K562 (cell line): Measurements from ENCODE around the gene CTDSPL. TPM values are rescaled to one million over a fixed set of nuclear protein-coding genes. Genes with fewer than 3 reads are reported as not detected.

Experiments
- ATAC-seq: fragments of 200-7000 bp; cut with Tn5 transposase; 3 replicates; pipeline ENCODE4 v1.9.1; 2020; ENCODE audit warnings: moderate library complexity
- BruUV-seq: library from RNA; stranded (reverse); fragments of 400-500 nt; replicated peaks from 2 replicates; lab custom pipeline; 2021; lab: Mats Ljungman, UMichigan
- CTCF ChIA-PET: fragments of 300-600 bp; formaldehyde crosslinking; extraction: SDS; loops from one replicate; lab custom pipeline; 2021; ENCODE audit warnings: low intra/inter-chr PET ratio; lab: Yijun Ruan, JAX
- POLR2A ChIA-PET: fragments of 300-600, 350-650 bp; sonication (Branson Sonifier 250); formaldehyde crosslinking; extraction: SDS; loops from one replicate; lab custom pipeline; 2021; ENCODE audit warnings: antibody characterized with exemption, inconsistent platforms; lab: Yijun Ruan, JAX
- DNase-seq, 4 experiments: peaks; one replicate each; pipeline versions ENCODE4 v3.0.0 to v3.0.0-alpha.2; 2011 to 2018; ENCODE audit warnings: low spot score in 3 of 4, mixed read lengths in 3 of 4; ENCODE audit errors: extremely low read depth in 1 of 4
- FAIRE-seq: peaks from 2 replicates; lab custom pipeline; 2011; peaks lifted over from hg19 to GRCh38; lab: Jason Lieb, UNC
- H2AFZ ChIP-seq: 2 replicates; pipeline ENCODE4 v1.6.0; 2011; ENCODE audit warnings: low read depth, low read length, control low read depth, inconsistent platforms
- H3K27ac ChIP-seq: fragments of 200-600 bp; 3 replicates; pipeline ENCODE4 v1.8.0; 2011; ENCODE audit warnings: low read depth, mild to moderate bottlenecking, control low read depth, inconsistent platforms, low read length, moderate library complexity, mixed read lengths; ENCODE audit errors: extremely low read depth
- H3K27me3 ChIP-seq, 2 experiments: fragments of 300-600 bp in 1 of 2; 2 replicates in 1 of 2; 3 replicates in 1 of 2; pipeline versions ENCODE4 v1.6.0 to v1.8.0; 2011; ENCODE audit warnings: inconsistent platforms in 2 of 2, low read length in 2 of 2, mild to moderate bottlenecking in 1 of 2, mixed read lengths in 1 of 2, moderate library complexity in 1 of 2; ENCODE audit not compliant: control insufficient read depth in 2 of 2, insufficient read depth in 2 of 2
- H3K36me3 ChIP-seq: fragments of 300-600 bp; 3 replicates; pipeline ENCODE4 v1.8.0; 2011; ENCODE audit warnings: mild to moderate bottlenecking, low read length, inconsistent platforms; ENCODE audit not compliant: control insufficient read depth, insufficient read depth
- H3K4me1 ChIP-seq, 2 experiments: fragments of 200-600 bp in 1 of 2; replicated peaks in 1 of 2; 2 replicates in 1 of 2; 3 replicates in 1 of 2; pipeline versions ENCODE4 v1.5.1 to v1.8.0; 2011; ENCODE audit warnings: inconsistent platforms in 2 of 2, low read length in 2 of 2, mild to moderate bottlenecking in 1 of 2, mixed read lengths in 1 of 2, moderate library complexity in 1 of 2; ENCODE audit not compliant: control insufficient read depth in 2 of 2, insufficient read depth in 2 of 2
- H3K4me2 ChIP-seq: 2 replicates; pipeline ENCODE4 v1.6.1; 2011; ENCODE audit warnings: low read length, control low read depth, inconsistent platforms, mixed read lengths; ENCODE audit not compliant: insufficient read depth
- H3K4me3 ChIP-seq: fragments of 200-600 bp; sonication (generic), shearing (Covaris generic); 2 replicates; pipeline ENCODE4 v1.5.1; 2016; ENCODE audit warnings: control low read depth, inconsistent platforms
- H3K79me2 ChIP-seq: fragments of 200-600 bp; 3 replicates; pipeline ENCODE4 v1.8.0; 2011; ENCODE audit warnings: low read length, inconsistent platforms; ENCODE audit not compliant: control insufficient read depth, insufficient read depth
- H3K9ac ChIP-seq, 2 experiments: 2 replicates each; pipeline versions ENCODE4 v1.6.0 to v1.6.1; 2011; ENCODE audit warnings: low read depth in 2 of 2, low read length in 2 of 2, control low read depth in 1 of 2, inconsistent platforms in 1 of 2, mild to moderate bottlenecking in 1 of 2, mixed read lengths in 1 of 2; ENCODE audit not compliant: insufficient read depth in 1 of 2
- H3K9me1 ChIP-seq: one replicate; pipeline ENCODE4 v1.6.0; 2011; ENCODE audit warnings: inconsistent platforms, mild to moderate bottlenecking, low read length, moderate library complexity; ENCODE audit not compliant: control insufficient read depth, insufficient read depth
- H3K9me3 ChIP-seq: replicated peaks from 2 replicates; pipeline ENCODE4 v1.5.1; 2011; ENCODE audit warnings: low read depth, low read length, inconsistent platforms; ENCODE audit not compliant: control insufficient read depth, insufficient read depth
- H4K20me1 ChIP-seq: replicated peaks from 2 replicates; pipeline ENCODE4 v1.6.1; 2011; ENCODE audit warnings: low read length, inconsistent platforms, mixed read lengths; ENCODE audit not compliant: control insufficient read depth, insufficient read depth
- ESRRB ChIP-seq: fragments of 250-450 bp; sonication (Bioruptor Pico); IDR thresholded peaks from 2 replicates; pipeline ENCODE4 v1.5.0; 2020; ENCODE audit warnings: mild to moderate bottlenecking, moderate library complexity, borderline replicate concordance
- MEIS2 ChIP-seq: fragments of 450-650 bp; IDR thresholded peaks from 2 replicates; pipeline ENCODE4 v1.6.1; 2014; ENCODE audit warnings: mild to moderate bottlenecking; ENCODE audit not compliant: partially characterized antibody
- PBX2 ChIP-seq, 2 experiments: IDR thresholded peaks in 1 of 2; conservative IDR thresholded peaks in 1 of 2; 2 replicates each; pipeline ENCODE4 v1.6.1; 2016; ENCODE audit warnings: low read depth in 2 of 2, mild to moderate bottlenecking in 1 of 2, missing compliant biosample characterization in 1 of 2, missing genetic modification characterization in 1 of 2, moderate library complexity in 1 of 2
- ZFP30 ChIP-seq: fragments of 250-450 bp; sonication (Bioruptor Pico); IDR thresholded peaks from 2 replicates; pipeline ENCODE4 v1.8.0; 2022; ENCODE audit warnings: moderate library complexity, mild to moderate bottlenecking, inconsistent platforms, borderline replicate concordance
- WGBS: fragments of 100-300 bp; shearing (Covaris generic); methylation state at CpG from one replicate; pipeline ENCODE4 v1.1.6; 2016; ENCODE audit warnings: low coverage, mixed read lengths; ENCODE audit not compliant: insufficient coverage; ENCODE audit errors: missing lambda C conversion rate; 5-methylcytosine and 5-hydroxymethylcytosine counted together
- in situ Hi-C: fragments of 300-500 bp; cut with MboI; formaldehyde crosslinking; loops from 4 replicates; pipeline ENCODE4 v1.15.0; 2018; ENCODE audit warnings: inconsistent platforms, mixed read lengths
- intact Hi-C: fragments of 100-400 bp; cut with micrococcal nuclease; formaldehyde crosslinking; loops from 2 replicates; pipeline ENCODE4 v1.14.2; 2022
- polyA plus RNA-seq, 8 experiments: library from polyadenylated mRNA; depleted of rRNA in 4 of 8; stranded (reverse) in 5 of 8; unstranded in 3 of 8; fragments of >200 nt; fragmentation: Nextera tagmentation in 2 of 8; fragmentation: Illumina TruSeq in 1 of 8; extraction: Ambion mirVana in 2 of 8; extraction: Trizol in 1 of 8; gene quantifications; 2 replicates each; pipeline versions ENCODE4 v1.2.1 to v1.2.3, GENCODE V29; 2011 to 2014; ENCODE audit warnings: inconsistent platforms in 1 of 8, missing spikeins in 1 of 8
- total RNA-seq, 7 experiments: library from RNA; depleted of rRNA in 6 of 7; stranded (reverse); fragments of >200 nt in 6 of 7; fragmentation: Illumina TruSeq in 2 of 7; extraction: Trizol in 2 of 7; gene quantifications; 2 replicates each; pipeline versions ENCODE4 v1.2.1 to v1.2.3, GENCODE V29; 2011 to 2021; ENCODE audit warnings: low replicate concordance in 1 of 7

Gene CTDSPL
- total and polyA plus RNA-seq, 9 of the 15 experiments (the other 6 are each of a cell fraction or from before 2014, with no cell fraction given), result 5.1 to 19.3 (median 11.3) TPM

GRCh38 chr3:37826502-37826901 is 35.2 kb upstream of the CTDSPL start:
- H4K20me1 ChIP-seq, result no peaks in the 10 kb centered on the region
- H2AFZ ChIP-seq, result no peak overlapping the region
- H3K9me1 ChIP-seq, result no peaks in the 10 kb centered on the region
- no peaks in the 10 kb centered on the region for H3K79me2 ChIP-seq
- intact Hi-C loops, result no loop called here
- FAIRE-seq, result no peak
- 6% methylated on average over 2 of the region's 2 CpGs for WGBS
- TF ChIP-seq PBX2 (CRISPR knock-in tag; IDR thresholded peaks at IDR 0.05; ENCODE audit: low read depth) (no peak), PBX2 (tag; conservative IDR thresholded peaks at IDR 0.05; ENCODE audit: low read depth) (peak; percentile 63; the same call in 1 of the 2 replicates), ESRRB (CRISPR knock-in tag) (no peak), MEIS2 (peak; percentile 15), ZFP30 (no peak)
- TF ChIP-seq, all 486 proteins: peak for 2
- no peak; the same call in 2 of the 3 replicates for ATAC-seq
- no peak overlapping the region for H3K4me3 ChIP-seq
- in situ Hi-C loops, result no loop called here
- no peaks in the 10 kb centered on the region for H3K36me3 ChIP-seq
- no peak overlapping the region for H3K4me2 ChIP-seq
- POLR2A ChIA-PET, result interaction anchor here (0.7 kb wide), 1 partner anchor 13 kb away, joined by 3 read pairs; no protein-coding TSS in a partner anchor
- H3K27me3 ChIP-seq, result peaks cover 0 to 8% of the 10 kb centered on the region in 2 experiments; a peak in 3 of 5 replicates
- no peaks in the 10 kb centered on the region; a peak in 2 of 5 replicates for H3K4me1 ChIP-seq
- H3K27ac ChIP-seq, result no peak overlapping the region
- CTCF ChIA-PET, result no interaction called here
- DNase-seq, result no peak
- no TSS peak for BruUV-seq
- no peaks in the 10 kb centered on the region for H3K9me3 ChIP-seq
- no peak overlapping the region for H3K9ac ChIP-seq
